Measurements from ENCODE around the gene NFILZ.

Gene NFILZ

DNA sequence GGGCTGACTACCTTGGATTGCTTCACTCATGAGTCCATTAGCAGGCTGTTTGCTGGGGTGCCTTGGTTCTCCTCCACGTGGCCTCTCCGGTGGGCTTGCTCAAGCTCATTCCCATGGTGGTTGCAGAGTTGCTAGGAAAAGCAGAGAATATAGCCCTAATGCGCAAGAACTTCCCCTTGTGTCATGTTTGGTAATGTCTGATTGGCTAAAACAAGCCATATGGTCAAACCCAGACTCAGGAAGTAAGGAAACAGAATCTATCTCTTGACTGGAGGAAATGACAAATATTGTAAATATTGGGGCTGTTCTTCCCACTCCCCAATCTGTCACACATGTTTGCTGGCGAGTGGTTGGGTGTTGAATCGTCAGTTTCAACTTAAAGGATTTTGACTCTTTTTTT, 12.1 kb downstream of the NFILZ start:
- no peak for DNase-seq

- no peak for DNase-seq
Observed at GRCh38 chr19:8643860-8644653, 13.6 kb downstream of the NFILZ start.

DNA sequence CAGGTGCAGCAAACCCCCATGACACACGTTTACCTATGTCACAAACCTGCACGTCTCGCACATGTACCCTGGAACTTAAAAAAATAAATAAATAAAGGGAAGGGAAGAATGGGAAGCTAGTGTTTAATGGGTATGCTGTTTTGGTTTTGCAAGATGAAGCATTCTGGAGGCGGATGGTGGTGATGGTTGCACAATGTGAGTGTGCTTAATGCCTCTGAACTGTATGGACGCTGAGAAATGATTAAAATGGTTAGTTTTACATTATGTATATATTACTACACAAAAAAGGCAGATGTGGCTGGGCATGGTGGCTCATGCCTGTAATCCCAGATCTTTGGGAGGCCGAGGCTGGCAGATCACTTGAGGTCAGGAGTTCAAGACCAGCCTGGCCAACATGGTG, 17.8 kb downstream of the NFILZ start:
- peak; percentile 82 to 86 for DNase-seq

DNA sequence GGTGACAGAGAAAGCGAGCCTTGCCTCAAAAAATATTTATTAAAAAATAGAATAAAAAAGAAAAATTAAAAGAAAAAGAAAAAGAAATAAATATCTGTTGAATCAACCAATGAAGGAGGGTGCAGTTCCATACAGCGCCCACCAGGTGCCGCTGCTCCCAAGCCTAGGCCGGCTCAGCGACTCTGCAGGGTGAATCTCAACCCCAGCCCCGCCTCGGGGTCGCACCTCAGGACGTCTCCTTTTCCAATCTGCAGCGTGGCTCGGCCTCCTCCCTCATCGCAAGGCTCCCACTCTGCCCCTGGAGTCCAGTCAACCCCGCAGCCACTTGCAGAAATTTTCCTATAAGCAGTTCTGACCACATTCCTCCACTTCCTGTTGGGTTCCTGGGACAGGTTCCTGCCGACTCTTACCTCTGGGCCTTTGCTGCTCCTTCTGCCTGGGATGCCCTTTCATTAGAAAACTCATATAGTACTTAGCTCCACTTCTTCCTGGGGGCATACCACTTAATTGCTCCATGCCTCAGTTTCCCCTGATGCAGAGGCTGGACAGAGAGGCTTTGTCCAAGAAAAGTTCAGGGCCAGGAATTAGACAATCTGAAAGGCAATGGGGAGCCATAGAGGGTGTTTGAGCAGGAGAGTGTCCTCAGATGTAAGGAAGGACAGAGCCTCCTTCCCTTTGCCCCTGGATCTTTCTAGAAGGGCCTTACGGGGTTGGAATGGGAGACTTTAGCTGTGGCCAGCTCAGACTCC, 24.3 kb downstream of the NFILZ start:
- peak in 1 of 2 donors; percentile 64 for DNase-seq

GRCh38 chr19:8655340-8655709, 24.9 kb downstream of the NFILZ start:
- no peak for DNase-seq

- DNase-seq = no peak
Observed at GRCh38 chr19:8657869-8658268, 27.4 kb downstream of the NFILZ start.

- no peak for DNase-seq
Observed at GRCh38 chr19:8659905-8660304, 29.5 kb downstream of the NFILZ start.

- DNase-seq = no peak
Observed at GRCh38 chr19:8662263-8662662, 31.8 kb downstream of the NFILZ start.

DNA sequence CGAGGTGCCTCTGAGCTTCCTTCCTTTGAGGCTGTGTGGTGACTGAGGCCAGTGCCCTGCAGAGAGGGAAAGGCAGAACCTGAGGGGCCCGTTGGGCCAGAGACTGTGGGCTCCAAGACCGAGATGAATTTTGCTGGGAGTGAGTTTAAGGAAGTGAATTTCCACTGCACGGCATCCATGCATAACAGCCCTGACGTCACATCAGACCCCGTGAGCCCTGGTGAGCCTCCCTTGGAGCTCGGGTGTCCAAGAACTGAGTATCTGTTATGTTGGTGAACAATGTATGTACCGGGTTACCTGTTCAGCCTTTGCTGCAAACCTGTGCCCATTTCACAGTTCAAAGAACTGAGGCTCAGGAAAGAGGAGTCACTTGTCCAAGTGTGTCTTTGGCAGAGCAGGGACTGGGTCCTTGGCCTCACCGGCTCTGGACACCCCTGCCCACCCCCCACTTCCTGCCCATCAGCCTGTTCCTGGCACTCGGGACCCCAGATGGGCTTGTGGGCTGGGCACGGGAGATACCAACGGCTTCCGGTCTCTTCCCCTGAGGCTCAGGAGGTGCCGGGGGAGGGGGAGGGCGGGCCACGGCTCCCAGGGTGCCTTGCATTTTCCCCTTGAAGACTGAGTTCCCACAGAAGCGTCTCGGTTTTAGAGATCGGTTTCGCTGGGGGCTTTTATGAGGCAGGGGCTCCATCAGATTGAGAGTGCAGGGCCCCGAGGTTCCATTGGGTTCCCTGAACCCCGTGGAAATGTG, 33.7 kb downstream of the NFILZ start:
- peak; percentile 28 for DNase-seq

GRCh38 chr19:8664671-8665057, 34.2 kb downstream of the NFILZ start:
- DNase-seq = no peak

DNA sequence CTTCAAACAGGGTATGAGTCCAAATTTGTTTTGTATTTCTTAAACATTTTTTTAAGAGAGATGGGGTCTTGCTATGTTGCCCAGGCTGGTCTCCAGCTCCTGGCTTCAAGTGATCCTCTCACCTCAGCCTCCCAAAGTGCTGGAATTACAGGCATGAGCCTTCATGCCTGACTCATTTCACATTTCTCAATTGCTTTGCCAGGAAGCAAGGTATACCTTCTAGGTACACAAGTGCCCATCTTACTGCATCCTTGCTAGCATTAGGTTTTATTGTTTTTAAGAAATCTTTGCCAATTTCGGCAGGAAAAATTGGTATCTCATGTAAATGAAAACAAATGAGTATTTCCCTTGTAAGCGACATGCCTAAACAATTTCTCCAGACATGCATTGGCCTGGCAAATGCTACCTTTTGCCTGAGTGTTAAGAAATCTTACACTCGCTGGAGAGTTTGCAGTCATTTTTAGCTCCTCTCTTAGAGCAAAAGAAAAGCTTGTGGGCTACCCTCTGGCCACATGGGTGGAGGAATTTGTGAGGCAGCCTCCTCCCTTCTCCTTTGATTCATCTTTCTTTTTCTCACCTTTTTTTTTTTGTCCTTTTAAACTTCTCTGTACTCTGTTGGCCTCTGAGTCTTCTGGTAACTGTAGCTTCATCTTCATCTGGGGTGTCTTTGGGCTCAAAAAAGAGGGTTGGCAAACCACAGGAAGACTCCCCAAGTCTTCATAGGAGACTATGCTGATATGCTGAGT, 35.2 kb downstream of the NFILZ start:
- no peak for DNase-seq

- no peak for DNase-seq
Observed at GRCh38 chr19:8666814-8667405, 36.5 kb downstream of the NFILZ start.

DNA sequence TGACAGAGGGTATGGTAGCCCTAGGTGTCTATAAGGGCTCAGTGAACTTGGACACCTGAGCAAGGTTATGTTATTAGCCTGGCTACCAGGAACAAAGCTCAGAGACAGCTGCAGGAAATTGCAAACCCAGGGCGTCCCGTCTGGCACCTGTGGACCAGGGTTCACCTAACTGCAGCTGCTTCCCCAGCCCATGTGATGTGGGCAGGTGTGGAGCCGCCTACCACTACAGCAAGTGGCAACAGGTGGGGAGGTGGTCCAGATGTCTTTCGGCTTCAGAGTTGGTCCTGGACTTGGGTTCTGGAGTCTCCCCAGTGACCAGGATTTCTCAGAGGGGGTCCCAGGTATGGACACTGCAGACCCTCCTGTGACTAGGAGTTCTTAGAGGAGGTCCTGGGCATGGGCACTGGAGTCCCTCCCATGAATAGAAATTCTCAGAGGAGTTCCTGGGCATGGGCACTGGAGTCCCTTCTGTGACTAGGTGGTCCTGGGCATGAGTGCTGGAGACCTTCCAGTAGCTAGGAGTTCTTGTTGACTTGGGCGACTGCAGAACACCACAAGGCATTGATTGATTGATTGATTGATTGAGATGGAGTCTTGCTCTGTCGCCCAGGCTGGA, 43.0 kb downstream of the NFILZ start:
- DNase-seq = no peak

GRCh38 chr19:8675066-8675465, 44.6 kb downstream of the NFILZ start:
- no peak for DNase-seq

DNA sequence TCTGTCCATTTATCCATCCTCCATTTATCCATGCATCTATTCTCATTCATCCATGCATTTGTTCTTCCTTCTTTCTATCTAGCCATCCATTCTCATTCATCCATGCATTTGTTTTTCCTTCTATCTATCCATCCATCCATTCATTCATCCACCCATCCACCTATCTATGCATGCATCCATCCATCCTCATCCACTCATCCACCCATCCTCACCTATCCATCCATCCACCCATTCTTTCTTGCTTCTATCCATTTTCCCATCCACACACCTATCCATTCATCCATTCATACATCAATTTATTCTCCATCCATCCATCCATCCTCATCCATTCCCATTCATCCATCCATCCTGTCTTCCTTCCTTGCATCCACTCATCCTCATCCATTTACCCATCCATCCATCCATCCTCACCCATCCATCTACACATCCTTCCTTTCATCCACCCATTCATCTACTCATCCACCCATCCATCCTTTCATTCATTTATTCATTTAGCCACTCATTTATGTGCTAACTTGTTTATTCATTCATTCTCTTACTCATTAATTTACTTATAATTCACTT, 47.9 kb downstream of the NFILZ start:
- no peak for DNase-seq
